Activated B cell treated with CpG ODN at 0.5 μM for 24 hours (primary cell): ENCODE measurements around the gene C10orf71. TPM values are rescaled to one million over a fixed set of nuclear protein-coding genes. Genes with fewer than 3 reads are reported as not detected.

Source experiments
- ATAC-seq: fragments of 200-7000 bp; cut with Tn5 transposase; one replicate; pipeline ENCODE4 v1.10.0; 2021; ENCODE audit warnings: low read depth, mild to moderate bottlenecking, moderate library complexity
- CTCF ChIA-PET: fragments of 350-600 bp; sonication (Branson Sonifier 250); formaldehyde crosslinking; loops from one replicate; lab custom pipeline; 2021; ENCODE audit warnings: antibody characterized with exemption; lab: Charles Lee
- POLR2A ChIA-PET: fragments of 350-600 bp; sonication (Branson Sonifier 250); formaldehyde crosslinking; loops from one replicate; lab custom pipeline; 2021; ENCODE audit warnings: antibody characterized with exemption; lab: Charles Lee
- DNase-seq: peaks from one replicate; pipeline ENCODE4 v3.0.0; 2022
- H3K27ac Mint-ChIP-seq: one replicate; pipeline ENCODE4 v1.8.0; 2020; ENCODE audit warnings: mixed read lengths
- H3K27me3 Mint-ChIP-seq: one replicate; pipeline ENCODE4 v1.8.0; 2021; ENCODE audit warnings: mixed read lengths
- H3K36me3 Mint-ChIP-seq: one replicate; pipeline ENCODE4 v1.8.0; 2021; ENCODE audit warnings: low read depth, mixed read lengths
- H3K4me1 Mint-ChIP-seq: one replicate; pipeline ENCODE4 v1.8.0; 2021; ENCODE audit warnings: mixed read lengths
- H3K4me3 Mint-ChIP-seq: one replicate; pipeline ENCODE4 v1.8.0; 2020; ENCODE audit warnings: mild to moderate bottlenecking, mixed read lengths
- H3K9me3 Mint-ChIP-seq: one replicate; pipeline ENCODE4 v1.8.0; 2020; ENCODE audit warnings: mixed read lengths
- CTCF ChIP-seq: fragments of 200-600 bp; IDR thresholded peaks from one replicate; pipeline ENCODE4 v1.8.0; 2022; ENCODE audit warnings: antibody characterized with exemption, mild to moderate bottlenecking
- intact Hi-C: fragments of 100-400 bp; cut with micrococcal nuclease; formaldehyde crosslinking; loops from one replicate; pipeline ENCODE4 v1.15.1; 2024
- total RNA-seq: library from RNA; stranded (reverse); gene quantifications from 2 replicates; pipeline ENCODE4 v1.2.3, GENCODE V29; 2022

The C10orf71 gene
- total RNA-seq, 1 donor from 2014 or later = not detected

DNA sequence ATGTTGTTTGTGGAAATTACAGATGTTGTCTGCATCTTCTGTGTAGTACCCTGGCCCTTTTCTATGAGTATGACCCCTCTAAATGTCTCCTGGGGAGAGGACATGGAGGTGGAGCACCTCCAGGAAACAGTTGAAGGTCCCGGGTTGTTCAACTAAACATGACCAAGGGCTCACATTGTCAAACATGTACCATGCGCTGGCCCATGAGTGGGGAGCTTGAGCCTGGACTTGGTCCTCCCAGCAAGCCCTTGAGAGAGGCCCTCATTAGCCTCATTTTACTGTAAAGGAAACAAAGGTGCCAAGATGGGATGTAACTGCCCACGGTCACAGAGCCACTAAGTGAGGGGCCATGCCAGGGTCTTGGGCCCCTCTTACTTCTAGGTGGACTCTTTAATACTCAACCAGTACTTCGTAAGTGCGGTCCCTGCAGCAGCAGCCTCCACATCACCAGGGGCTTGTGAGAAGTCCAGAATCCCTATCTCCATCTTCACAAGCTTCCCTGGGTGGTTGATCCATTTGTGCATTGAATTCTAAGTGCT, 31.2 kb downstream of the C10orf71 start:
- CTCF ChIA-PET = no interaction called here
- intact Hi-C loops = no loop called here
- TF ChIP-seq CTCF = no peak
- DNase-seq (no peak), ATAC-seq (no peak)
- Mint-ChIP-seq H3K9me3 (peaks cover under 1% of the 10 kb centered on the region), H3K4me1 (no peaks in the 10 kb centered on the region), H3K36me3 (no peaks in the 10 kb centered on the region), H3K4me3 (no peak overlapping the region), H3K27ac (no peak overlapping the region), H3K27me3 (no peaks in the 10 kb centered on the region)
- POLR2A ChIA-PET = no interaction called here

- TF ChIP-seq CTCF = no peak
- Mint-ChIP-seq H3K9me3 (peaks cover 4% of the 10 kb centered on the region), H3K36me3 (no peaks in the 10 kb centered on the region), H3K4me3 (no peak overlapping the region), H3K27me3 (no peaks in the 10 kb centered on the region), H3K27ac (no peak overlapping the region), H3K4me1 (no peaks in the 10 kb centered on the region)
- intact Hi-C loops = no loop called here
- CTCF ChIA-PET = no interaction called here
- POLR2A ChIA-PET = no interaction called here
- DNase-seq = no peak
- no peak for ATAC-seq
These were observed 32.5 kb downstream of the C10orf71 start for GRCh38 chr10:49331431-49331830.

DNA sequence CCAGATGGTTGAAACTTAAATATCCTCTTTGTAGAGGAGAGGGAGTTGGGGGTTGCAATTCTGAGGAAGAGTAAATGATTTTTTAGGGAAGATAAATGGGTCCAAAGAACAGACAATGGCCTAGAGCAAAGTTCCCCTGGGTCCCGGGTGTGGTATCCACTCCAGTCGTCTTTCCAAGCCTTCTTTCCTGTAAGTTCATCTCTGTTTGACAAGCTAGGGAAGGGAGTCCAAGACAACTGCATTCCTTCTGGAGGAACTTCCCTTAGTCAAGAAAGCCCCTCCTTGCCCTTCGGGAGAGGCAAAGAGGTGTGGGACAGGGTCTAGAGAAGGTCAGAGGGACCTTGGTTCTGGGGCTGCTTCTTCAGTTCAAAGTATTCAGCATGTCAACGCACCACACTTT, 33.4 kb downstream of the C10orf71 start:
- ATAC-seq = no peak
- Mint-ChIP-seq H3K36me3 (no peaks in the 10 kb centered on the region), H3K27me3 (no peaks in the 10 kb centered on the region), H3K4me3 (no peak overlapping the region), H3K9me3 (peaks cover 4% of the 10 kb centered on the region), H3K4me1 (no peaks in the 10 kb centered on the region), H3K27ac (no peak overlapping the region)
- intact Hi-C loops = no loop called here
- no peak for DNase-seq
- CTCF ChIA-PET = no interaction called here
- POLR2A ChIA-PET = no interaction called here
- TF ChIP-seq CTCF = no peak

DNA sequence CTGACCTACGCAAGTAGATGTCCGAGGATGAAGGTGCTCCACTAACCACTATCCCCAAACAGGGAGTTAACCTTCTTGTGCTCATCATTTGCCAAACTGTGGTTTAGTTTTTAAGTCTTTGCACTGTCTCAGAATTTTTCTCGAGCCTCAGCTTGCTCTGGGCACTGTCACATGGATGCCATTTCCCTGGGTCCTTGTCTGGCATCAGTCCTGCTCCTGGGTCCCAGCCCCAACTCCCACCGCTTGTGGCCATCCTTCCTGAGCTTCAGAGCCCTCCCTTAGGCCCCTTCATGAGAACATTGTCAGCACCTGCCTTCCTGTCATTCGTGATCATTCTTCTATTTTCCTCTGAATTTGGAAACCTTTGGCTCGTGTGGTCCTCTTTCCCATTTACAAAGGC, 33.8 kb downstream of the C10orf71 start:
- Mint-ChIP-seq H3K27ac (no peak overlapping the region), H3K9me3 (peaks cover 4% of the 10 kb centered on the region), H3K4me3 (no peak overlapping the region), H3K27me3 (no peaks in the 10 kb centered on the region), H3K4me1 (no peaks in the 10 kb centered on the region), H3K36me3 (no peaks in the 10 kb centered on the region)
- DNase-seq (no peak), ATAC-seq (no peak)
- ChIA-PET CTCF (no interaction called here), POLR2A (no interaction called here)
- intact Hi-C loops = no loop called here
- TF ChIP-seq CTCF = no peak

DNA sequence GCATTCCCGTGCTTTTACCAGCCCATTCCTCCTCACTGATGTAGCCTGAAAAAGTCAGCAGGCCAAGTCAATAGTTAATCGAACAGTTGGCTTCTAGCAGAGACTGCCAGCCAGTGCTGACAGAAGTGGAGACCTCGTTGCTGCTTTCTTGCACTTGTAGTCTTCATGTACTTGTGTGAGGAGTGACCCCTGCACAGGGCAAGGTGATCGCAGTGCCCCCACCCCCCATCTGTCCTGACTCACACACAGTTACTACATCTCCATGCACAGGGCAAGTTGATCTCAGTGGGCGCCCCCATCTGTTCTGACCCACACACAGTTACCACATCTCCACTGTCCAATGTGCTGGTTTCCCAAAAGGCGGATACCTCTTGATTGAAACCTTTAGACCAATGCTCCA, 34.2 kb downstream of the C10orf71 start:
- intact Hi-C loops = no loop called here
- ATAC-seq = no peak

More for the DNA sequence above, 34.2 kb downstream of the C10orf71 start:
- Mint-ChIP-seq H3K4me1 (no peaks in the 10 kb centered on the region), H3K36me3 (no peaks in the 10 kb centered on the region), H3K27ac (no peak overlapping the region), H3K27me3 (no peaks in the 10 kb centered on the region), H3K9me3 (peaks cover 4% of the 10 kb centered on the region), H3K4me3 (no peak overlapping the region)
- TF ChIP-seq CTCF = no peak
- ChIA-PET CTCF (no interaction called here), POLR2A (no interaction called here)
- no peak for DNase-seq
